Measurements from ENCODE around the gene DNAJB11.
A peak's percentile ranks its signal among the peaks of the same experiment; 100 is the strongest.

The DNAJB11 gene

GRCh38 chr3:186534113-186534669, 36.3 kb upstream of the DNAJB11 start:
- H3K4me1 Mint-ChIP-seq, result peaks cover 28% of the 10 kb centered on the region
- ATAC-seq (replicated peaks; ENCODE audit: extremely low read depth, poor library complexity, severe bottlenecking) (peak; percentile 95), DNase-seq (ENCODE audit: low spot score in 2 of 2) (no peak)
- H3K36me3 Mint-ChIP-seq (ENCODE audit: insufficient read depth), result peaks cover 2% of the 10 kb centered on the region
- no peaks in the 10 kb centered on the region for H3K9me3 Mint-ChIP-seq
- peak overlapping the region; percentile 6 for H3K4me3 Mint-ChIP-seq
- H3K27ac Mint-ChIP-seq (ENCODE audit: low read depth), result peak overlapping the region; percentile 9
- no peaks in the 10 kb centered on the region for H3K27me3 Mint-ChIP-seq

GRCh38 chr3:186536883-186537844, 33.4 kb upstream of the DNAJB11 start:
- ATAC-seq (replicated peaks; ENCODE audit: extremely low read depth, poor library complexity, severe bottlenecking) (no peak), DNase-seq (ENCODE audit: low spot score in 2 of 2) (no peak)
- Mint-ChIP-seq H3K36me3 (ENCODE audit: insufficient read depth) (peaks cover 2% of the 10 kb centered on the region), H3K4me3 (no peak overlapping the region), H3K9me3 (no peaks in the 10 kb centered on the region), H3K27ac (ENCODE audit: low read depth) (no peak overlapping the region), H3K4me1 (peaks cover 32% of the 10 kb centered on the region), H3K27me3 (no peaks in the 10 kb centered on the region)

- Mint-ChIP-seq H3K27ac (ENCODE audit: low read depth) (no peak overlapping the region), H3K4me3 (no peak overlapping the region), H3K9me3 (no peaks in the 10 kb centered on the region), H3K36me3 (ENCODE audit: insufficient read depth) (peaks cover 6% of the 10 kb centered on the region), H3K4me1 (peaks cover 29% of the 10 kb centered on the region), H3K27me3 (no peaks in the 10 kb centered on the region)
- no peak for DNase-seq (ENCODE audit: low spot score in 2 of 2)
- ATAC-seq (replicated peaks; ENCODE audit: extremely low read depth, poor library complexity, severe bottlenecking), result no peak
Observed at GRCh38 chr3:186538779-186539178, 31.7 kb upstream of the DNAJB11 start.

GRCh38 chr3:186540221-186540834, 30.2 kb upstream of the DNAJB11 start:
- Mint-ChIP-seq H3K36me3 (ENCODE audit: insufficient read depth) (peaks cover 8% of the 10 kb centered on the region), H3K27ac (ENCODE audit: low read depth) (no peak overlapping the region), H3K9me3 (no peaks in the 10 kb centered on the region), H3K27me3 (no peaks in the 10 kb centered on the region), H3K4me1 (peaks cover 14% of the 10 kb centered on the region), H3K4me3 (no peak overlapping the region)
- ATAC-seq (replicated peaks; ENCODE audit: extremely low read depth, poor library complexity, severe bottlenecking) (peak; percentile 93), DNase-seq (ENCODE audit: low spot score in 2 of 2) (peak; percentile 72 to 77)

- H3K27ac Mint-ChIP-seq (ENCODE audit: low read depth), result no peak overlapping the region
- DNase-seq (ENCODE audit: low spot score in 2 of 2) (no peak), ATAC-seq (replicated peaks; ENCODE audit: extremely low read depth, poor library complexity, severe bottlenecking) (no peak)
- peaks cover 8% of the 10 kb centered on the region for H3K36me3 Mint-ChIP-seq (ENCODE audit: insufficient read depth)
- H3K9me3 Mint-ChIP-seq, result no peaks in the 10 kb centered on the region
- H3K27me3 Mint-ChIP-seq, result no peaks in the 10 kb centered on the region
- H3K4me1 Mint-ChIP-seq, result peaks cover 10% of the 10 kb centered on the region
- H3K4me3 Mint-ChIP-seq, result no peak overlapping the region
Observed at GRCh38 chr3:186540835-186541226, 29.7 kb upstream of the DNAJB11 start.

- DNase-seq (ENCODE audit: low spot score in 2 of 2), result no peak
- Mint-ChIP-seq H3K4me1 (peaks cover 9% of the 10 kb centered on the region), H3K27ac (ENCODE audit: low read depth) (no peak within 1 kb of the TSS), H3K27me3 (no peaks in the 10 kb centered on the region), H3K36me3 (ENCODE audit: insufficient read depth) (peaks cover 13% of the 10 kb centered on the region), H3K4me3 (no peak within 1 kb of the TSS), H3K9me3 (no peaks in the 10 kb centered on the region)
- ATAC-seq (replicated peaks; ENCODE audit: extremely low read depth, poor library complexity, severe bottlenecking), result no peak
Observed at GRCh38 chr3:186544281-186544680, 26.2 kb upstream of the DNAJB11 start, which contains the start of gene CRYGS. Gene CRYGS, minus strand, starts transcription at chr3:186544380. Its CDS starts 54 bp downstream, at chr3:186544326.

- H3K27ac Mint-ChIP-seq (ENCODE audit: low read depth), result no peak overlapping the region
- H3K9me3 Mint-ChIP-seq, result no peaks in the 10 kb centered on the region
- H3K27me3 Mint-ChIP-seq, result no peaks in the 10 kb centered on the region
- DNase-seq (ENCODE audit: low spot score in 2 of 2), result no peak
- no peak for ATAC-seq (replicated peaks; ENCODE audit: extremely low read depth, poor library complexity, severe bottlenecking)
- H3K36me3 Mint-ChIP-seq (ENCODE audit: insufficient read depth), result peaks cover 28% of the 10 kb centered on the region
- no peak overlapping the region for H3K4me3 Mint-ChIP-seq
- no peaks in the 10 kb centered on the region for H3K4me1 Mint-ChIP-seq
Observed at GRCh38 chr3:186549497-186549896, 21.0 kb upstream of the DNAJB11 start.

GRCh38 chr3:186551387-186551786, 19.1 kb upstream of the DNAJB11 start:
- ATAC-seq (replicated peaks; ENCODE audit: extremely low read depth, poor library complexity, severe bottlenecking), result no peak
- peaks cover 31% of the 10 kb centered on the region for H3K36me3 Mint-ChIP-seq (ENCODE audit: insufficient read depth)
- no peaks in the 10 kb centered on the region for H3K27me3 Mint-ChIP-seq
- no peaks in the 10 kb centered on the region for H3K4me1 Mint-ChIP-seq
- no peaks in the 10 kb centered on the region for H3K9me3 Mint-ChIP-seq
- DNase-seq (ENCODE audit: low spot score in 2 of 2), result no peak
- no peak overlapping the region for H3K27ac Mint-ChIP-seq (ENCODE audit: low read depth)
- no peak overlapping the region for H3K4me3 Mint-ChIP-seq

GRCh38 chr3:186552408-186553031, 18.0 kb upstream of the DNAJB11 start:
- DNase-seq (ENCODE audit: low spot score in 2 of 2) (no peak), ATAC-seq (replicated peaks; ENCODE audit: extremely low read depth, poor library complexity, severe bottlenecking) (no peak)
- Mint-ChIP-seq H3K9me3 (no peaks in the 10 kb centered on the region), H3K36me3 (ENCODE audit: insufficient read depth) (peaks cover 37% of the 10 kb centered on the region), H3K4me3 (no peak overlapping the region), H3K27ac (ENCODE audit: low read depth) (peak overlapping the region; percentile 2), H3K4me1 (no peaks in the 10 kb centered on the region), H3K27me3 (no peaks in the 10 kb centered on the region)

- Mint-ChIP-seq H3K27ac (ENCODE audit: low read depth) (no peak overlapping the region), H3K4me3 (no peak overlapping the region), H3K9me3 (no peaks in the 10 kb centered on the region), H3K27me3 (no peaks in the 10 kb centered on the region), H3K36me3 (ENCODE audit: insufficient read depth) (peaks cover 24% of the 10 kb centered on the region), H3K4me1 (peaks cover 64% of the 10 kb centered on the region)
- ATAC-seq (replicated peaks; ENCODE audit: extremely low read depth, poor library complexity, severe bottlenecking) (no peak), DNase-seq (ENCODE audit: low spot score in 2 of 2) (no peak)
Observed at GRCh38 chr3:186564586-186564985, 5.9 kb upstream of the DNAJB11 start.

- Mint-ChIP-seq H3K36me3 (ENCODE audit: insufficient read depth) (peaks cover 23% of the 10 kb centered on the region), H3K9me3 (no peaks in the 10 kb centered on the region), H3K27me3 (no peaks in the 10 kb centered on the region), H3K27ac (ENCODE audit: low read depth) (peak overlapping the region; percentile 79), H3K4me1 (peaks cover 67% of the 10 kb centered on the region), H3K4me3 (peak overlapping the region; percentile 82)
- ATAC-seq (replicated peaks; ENCODE audit: extremely low read depth, poor library complexity, severe bottlenecking), result no peak
- no peak for DNase-seq (ENCODE audit: low spot score in 2 of 2)
Observed at GRCh38 chr3:186566772-186567071, 3.8 kb upstream of the DNAJB11 start.

GRCh38 chr3:186567072-186567921, 3.2 kb upstream of the DNAJB11 start, which contains the start of gene TBCCD1:
Gene TBCCD1, minus strand, starts transcription at chr3:186567339. Its CDS starts 3,010 bp downstream, at chr3:186564329.
- Mint-ChIP-seq H3K9me3 (no peaks in the 10 kb centered on the region), H3K27ac (ENCODE audit: low read depth) (peak within 1 kb of the TSS; percentile 79), H3K4me1 (peaks cover 63% of the 10 kb centered on the region), H3K27me3 (no peaks in the 10 kb centered on the region), H3K36me3 (ENCODE audit: insufficient read depth) (peaks cover 22% of the 10 kb centered on the region), H3K4me3 (peak within 1 kb of the TSS; percentile 82)
- ATAC-seq (replicated peaks; ENCODE audit: extremely low read depth, poor library complexity, severe bottlenecking), result peak; percentile 44
- DNase-seq (ENCODE audit: low spot score in 2 of 2), result peak; percentile 95 to 99
